ENCODE results near the gene TRIM68. TPM values are rescaled to one million over a fixed set of nuclear protein-coding genes. Genes with fewer than 3 reads are reported as not detected.

Gene TRIM68
- 16.1 and 19.8 TPM in 2 replicates for total RNA-seq
- 5.9 and 8.3 TPM in 2 replicates for polyA plus RNA-seq

GRCh38 chr11:4607781-4608666 lies at the start of gene TRIM68:
Gene TRIM68, minus strand, starts transcription at chr11:4608231. Its CDS starts 2,727 bp downstream, at chr11:4605504.
- TF ChIP-seq EZH2 (IDR thresholded peaks at IDR 0.05; ENCODE audit: borderline replicate concordance) = no peak
- TF ChIP-seq CTCF (IDR thresholded peaks at IDR 0.05; ENCODE audit: poor library complexity) = no peak
- TF ChIP-seq EZH2phosphoT487 (IDR thresholded peaks at IDR 0.05; ENCODE audit: low read depth, severe bottlenecking, unreplicated experiment) = no peak
- Histone ChIP-seq H3K36me3 (replicated peaks; ENCODE audit: insufficient read depth, low read depth) (no peaks in the 10 kb centered on the region), H3K4me1 (ENCODE audit: insufficient read depth) (peaks cover 13% of the 10 kb centered on the region), H3K4me3 (peak within 1 kb of the TSS; percentile 58), H2AFZ (peak within 1 kb of the TSS; percentile 93), H3K27ac (peak within 1 kb of the TSS; percentile 92), H4K20me1 (ENCODE audit: insufficient read depth, poor library complexity, severe bottlenecking) (no peaks in the 10 kb centered on the region), H3K9me2 (replicated peaks; ENCODE audit: insufficient read depth) (no peaks in the 10 kb centered on the region), H3K79me2 (peaks cover 19% of the 10 kb centered on the region), H3K27me3 (no peaks in the 10 kb centered on the region), H3K4me2 (peak within 1 kb of the TSS; percentile 85), H3K9me3 (ENCODE audit: low read depth) (no peaks in the 10 kb centered on the region)
- DNase-seq (ENCODE audit: low spot score) = peak; percentile 97
- 5% methylated on average over 40 of the region's 43 CpGs for WGBS (ENCODE audit: low lambda C conversion rate, missing lambda C conversion rate)

GRCh38 chr11:4654635-4655369 lies 46.8 kb upstream of the TRIM68 start:
- Histone ChIP-seq H3K27ac (no peak overlapping the region), H3K4me1 (ENCODE audit: insufficient read depth) (peaks cover 7% of the 10 kb centered on the region), H3K79me2 (no peaks in the 10 kb centered on the region), H3K27me3 (no peaks in the 10 kb centered on the region), H4K20me1 (ENCODE audit: insufficient read depth, poor library complexity, severe bottlenecking) (no peaks in the 10 kb centered on the region), H3K4me2 (no peak overlapping the region), H3K9me3 (ENCODE audit: low read depth) (no peaks in the 10 kb centered on the region), H3K9me2 (replicated peaks; ENCODE audit: insufficient read depth) (no peaks in the 10 kb centered on the region), H3K36me3 (replicated peaks; ENCODE audit: insufficient read depth, low read depth) (no peaks in the 10 kb centered on the region), H3K4me3 (no peak overlapping the region), H2AFZ (no peak overlapping the region)
- 83% methylated on average over 2 of the region's 2 CpGs for WGBS (ENCODE audit: low lambda C conversion rate, missing lambda C conversion rate)
- no peak for TF ChIP-seq EZH2 (IDR thresholded peaks at IDR 0.05; ENCODE audit: borderline replicate concordance)
- no peak for TF ChIP-seq EZH2phosphoT487 (IDR thresholded peaks at IDR 0.05; ENCODE audit: low read depth, severe bottlenecking, unreplicated experiment)
- no peak for TF ChIP-seq CTCF (IDR thresholded peaks at IDR 0.05; ENCODE audit: poor library complexity)
- DNase-seq (ENCODE audit: low spot score) = no peak

- Histone ChIP-seq H3K4me2 (no peak overlapping the region), H4K20me1 (ENCODE audit: insufficient read depth, poor library complexity, severe bottlenecking) (no peaks in the 10 kb centered on the region), H3K36me3 (replicated peaks; ENCODE audit: insufficient read depth, low read depth) (no peaks in the 10 kb centered on the region), H3K79me2 (no peaks in the 10 kb centered on the region), H3K4me3 (no peak overlapping the region), H3K9me2 (replicated peaks; ENCODE audit: insufficient read depth) (no peaks in the 10 kb centered on the region), H3K27me3 (peaks cover 5% of the 10 kb centered on the region), H3K9me3 (ENCODE audit: low read depth) (no peaks in the 10 kb centered on the region), H3K4me1 (ENCODE audit: insufficient read depth) (no peaks in the 10 kb centered on the region), H3K27ac (no peak overlapping the region), H2AFZ (no peak overlapping the region)
- TF ChIP-seq EZH2 (IDR thresholded peaks at IDR 0.05; ENCODE audit: borderline replicate concordance) = no peak
- TF ChIP-seq EZH2phosphoT487 (IDR thresholded peaks at IDR 0.05; ENCODE audit: low read depth, severe bottlenecking, unreplicated experiment) = no peak
- TF ChIP-seq CTCF (IDR thresholded peaks at IDR 0.05; ENCODE audit: poor library complexity) = no peak
- WGBS (ENCODE audit: low lambda C conversion rate, missing lambda C conversion rate) = 58% methylated on average over 4 of the region's 4 CpGs
- no peak for DNase-seq (ENCODE audit: low spot score)
These were observed 39.7 kb upstream of the TRIM68 start for GRCh38 chr11:4647766-4648165.

Data from hepatocyte (in vitro differentiated cells).